HUES6 (cell line): ENCODE results near the gene KCNJ18.
"Not testable (repeated sequence)": the region's sequence is repeated elsewhere in the genome, so short reads cannot be mapped to it uniquely, and the experiment has no call there.

ENCODE experiments used
- H3K27ac ChIP-seq: 2 replicates; pipeline ENCODE4 v1.7.0; 2013; ENCODE audit warnings: low read depth, mild to moderate bottlenecking, low read length, inconsistent platforms
- H3K27me3 ChIP-seq: 2 replicates; pipeline ENCODE4 v1.6.1; 2013; ENCODE audit warnings: low read length; ENCODE audit not compliant: control insufficient read depth, insufficient read depth
- H3K36me3 ChIP-seq: 2 replicates; pipeline ENCODE4 v1.6.1; 2013; ENCODE audit warnings: low read length; ENCODE audit not compliant: control insufficient read depth, insufficient read depth
- H3K4me1 ChIP-seq: 2 replicates; pipeline ENCODE4 v1.6.1; 2013; ENCODE audit warnings: low read length; ENCODE audit not compliant: control insufficient read depth, insufficient read depth
- H3K4me3 ChIP-seq: 2 replicates; pipeline ENCODE4 v1.5.1; 2013; ENCODE audit warnings: low read depth, low read length
- H3K9ac ChIP-seq: one replicate; pipeline ENCODE4 v1.6.1; 2013; ENCODE audit warnings: mild to moderate bottlenecking, low read length
- H3K9me3 ChIP-seq: 2 replicates; pipeline ENCODE4 v1.6.1; 2013; ENCODE audit warnings: low read depth, low read length; ENCODE audit not compliant: control insufficient read depth, insufficient read depth

The KCNJ18 gene

DNA sequence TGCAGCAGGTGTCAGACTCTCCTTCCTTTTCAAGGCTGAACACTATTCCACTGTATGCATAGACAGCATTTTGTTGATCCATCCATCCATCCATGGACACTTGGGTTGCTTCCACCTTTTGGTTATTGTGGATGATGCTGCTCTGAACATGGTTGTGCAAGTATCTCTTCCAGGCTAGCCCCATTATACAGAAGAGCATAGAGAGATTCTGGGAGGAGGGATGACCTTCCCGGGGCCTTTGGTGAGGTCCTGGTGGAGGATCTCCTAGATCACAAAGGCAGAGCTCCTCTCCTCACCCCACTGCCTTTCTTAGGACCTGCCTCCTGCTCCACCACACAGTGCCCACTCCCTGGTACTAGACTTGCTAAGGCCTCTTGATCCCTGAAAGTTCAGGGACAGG, 27.2 kb upstream of the KCNJ18 start:
- H3K27me3 ChIP-seq, H3K36me3 ChIP-seq, H3K9ac ChIP-seq, H3K4me3 ChIP-seq, H3K27ac ChIP-seq: not testable (repeated sequence)
- H3K4me1 ChIP-seq = peaks cover 11% of the 10 kb centered on the region; the same call in 1 of the 2 replicates
- peaks cover 68% of the 10 kb centered on the region; the same call in 1 of the 2 replicates for H3K9me3 ChIP-seq

DNA sequence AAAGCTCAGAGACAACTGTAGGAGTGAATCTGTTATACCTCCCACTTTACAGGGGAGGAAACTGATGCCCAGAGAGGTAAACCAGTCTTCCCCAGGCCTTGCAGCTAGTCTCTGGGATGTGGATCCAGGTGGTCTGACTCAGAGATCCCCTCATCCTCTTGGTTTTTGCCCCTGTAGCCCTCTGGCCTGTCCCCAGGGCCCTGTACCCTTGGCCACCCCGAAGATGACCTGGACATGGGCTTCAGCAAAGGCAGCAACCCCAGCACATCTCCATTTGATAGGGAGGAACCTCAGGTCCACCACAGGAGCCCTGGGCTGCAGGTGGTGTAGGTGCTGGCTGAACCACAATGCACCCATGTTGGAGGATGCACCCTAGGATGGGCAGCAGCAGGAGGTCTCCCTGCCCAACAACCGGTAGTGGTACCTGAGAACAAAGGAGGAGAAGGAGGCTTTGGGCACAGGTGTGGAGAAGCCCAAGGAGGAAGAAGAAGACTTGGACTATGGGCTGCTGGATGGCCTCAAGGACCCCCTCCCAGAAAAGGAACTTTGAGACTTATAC, 26.3 kb upstream of the KCNJ18 start:
- H3K27ac ChIP-seq, H3K9ac ChIP-seq, H3K4me3 ChIP-seq, H3K36me3 ChIP-seq, H3K27me3 ChIP-seq: not testable (repeated sequence)
- H3K4me1 ChIP-seq = peaks cover 15% of the 10 kb centered on the region; the same call in 1 of the 2 replicates
- H3K9me3 ChIP-seq = peaks cover 71% of the 10 kb centered on the region; the same call in 1 of the 2 replicates

DNA sequence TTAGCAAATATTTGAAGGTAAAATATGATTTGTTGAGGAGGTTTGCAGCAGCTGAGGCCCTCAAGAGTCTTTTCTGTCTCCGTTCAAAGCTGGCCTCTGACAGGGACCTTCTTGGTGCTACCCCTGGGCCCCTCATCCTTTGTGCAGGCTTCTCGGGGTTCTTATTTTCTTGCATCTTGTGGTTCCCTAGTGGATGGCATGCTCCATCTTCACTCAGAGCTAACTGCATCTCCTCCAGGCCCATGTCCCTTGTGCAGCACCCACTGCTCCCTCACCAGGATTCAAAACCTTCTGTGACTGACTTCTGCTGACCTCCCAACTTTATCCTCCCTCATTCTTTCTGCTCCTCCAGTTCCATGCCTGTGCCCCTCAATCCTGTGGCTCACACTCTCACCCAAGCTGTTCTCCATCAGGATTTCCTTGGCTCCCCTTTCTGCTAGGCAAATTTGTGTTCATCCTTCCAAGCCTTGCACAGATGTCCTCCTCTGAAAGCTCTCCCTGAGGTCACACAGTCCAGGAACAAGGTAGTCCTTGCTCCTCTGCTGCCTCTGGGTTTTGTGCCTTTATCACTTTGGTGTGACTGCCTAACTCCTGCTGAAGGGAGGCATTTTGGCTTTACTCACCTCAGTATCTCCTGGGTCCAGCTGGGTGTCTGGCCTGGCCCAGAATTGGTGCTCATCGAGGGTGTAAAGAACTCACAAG, 25.5 kb upstream of the KCNJ18 start:
- Histone ChIP-seq H3K9me3 (peaks cover 71% of the 10 kb centered on the region; the same call in 1 of the 2 replicates), H3K4me1 (peaks cover 17% of the 10 kb centered on the region; the same call in 1 of the 2 replicates)
- not testable (repeated sequence) for H3K36me3 ChIP-seq, H3K27ac ChIP-seq, H3K27me3 ChIP-seq, H3K4me3 ChIP-seq, H3K9ac ChIP-seq

DNA sequence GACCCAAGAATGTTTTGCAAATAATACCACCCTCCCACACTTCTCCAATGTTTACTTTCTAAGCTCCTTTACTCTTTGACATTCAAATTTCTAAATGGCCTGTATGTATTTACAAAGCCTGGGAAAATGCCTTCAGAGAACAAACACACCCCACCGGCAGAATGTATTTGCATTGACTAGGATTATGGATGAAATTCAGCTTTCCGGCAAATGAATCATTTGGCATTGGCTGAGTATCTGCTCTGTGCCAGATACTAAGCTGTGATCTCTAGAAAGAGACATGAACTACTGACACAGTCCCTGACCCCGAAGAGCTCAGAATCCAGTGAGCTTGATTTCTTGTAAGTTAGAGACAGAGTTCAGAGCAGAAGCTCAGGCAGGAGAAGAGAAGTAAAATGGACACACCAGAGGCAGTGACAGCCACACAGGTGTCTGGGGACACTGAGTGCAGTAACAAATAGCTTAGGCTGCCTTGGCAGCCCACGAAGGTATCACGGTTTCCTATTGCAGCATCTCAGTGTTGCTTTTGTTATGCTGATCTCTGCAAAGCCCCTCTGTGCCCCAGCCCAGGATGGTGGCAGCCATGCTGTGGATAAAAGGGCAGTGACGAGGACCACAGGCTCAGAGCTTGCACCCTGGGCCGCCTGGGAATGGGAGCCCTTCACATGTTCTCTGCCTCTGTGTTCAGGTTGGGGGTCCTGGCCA, 24.8 kb upstream of the KCNJ18 start:
- H3K4me1 ChIP-seq = peaks cover 17% of the 10 kb centered on the region; the same call in 1 of the 2 replicates
- not testable (repeated sequence) for H3K9ac ChIP-seq, H3K27me3 ChIP-seq, H3K4me3 ChIP-seq, H3K27ac ChIP-seq, H3K36me3 ChIP-seq
- peaks cover 72% of the 10 kb centered on the region; the same call in 1 of the 2 replicates for H3K9me3 ChIP-seq

DNA sequence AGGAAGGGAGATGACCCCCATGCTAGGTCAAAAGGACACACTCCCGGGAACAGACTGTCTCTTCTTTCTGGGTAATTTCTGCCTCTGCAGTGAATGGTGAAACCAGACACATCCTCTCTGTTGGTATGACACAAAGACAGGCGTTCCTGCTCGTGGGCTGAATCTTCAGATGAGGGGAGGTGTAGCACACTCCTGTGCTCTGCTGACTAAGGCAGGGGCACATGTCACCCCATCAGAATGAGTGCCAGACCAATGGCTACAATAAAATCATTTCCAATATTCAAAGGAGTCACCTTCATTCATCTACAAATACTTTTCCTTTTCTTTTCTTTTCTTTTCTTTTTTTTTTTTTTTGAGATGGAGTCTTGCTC, 24.2 kb upstream of the KCNJ18 start:
- H3K4me3 ChIP-seq, H3K9ac ChIP-seq, H3K27ac ChIP-seq, H3K27me3 ChIP-seq, H3K36me3 ChIP-seq: not testable (repeated sequence)
- Histone ChIP-seq H3K4me1 (peaks cover 17% of the 10 kb centered on the region; the same call in 1 of the 2 replicates), H3K9me3 (peaks cover 70% of the 10 kb centered on the region; the same call in 1 of the 2 replicates)

DNA sequence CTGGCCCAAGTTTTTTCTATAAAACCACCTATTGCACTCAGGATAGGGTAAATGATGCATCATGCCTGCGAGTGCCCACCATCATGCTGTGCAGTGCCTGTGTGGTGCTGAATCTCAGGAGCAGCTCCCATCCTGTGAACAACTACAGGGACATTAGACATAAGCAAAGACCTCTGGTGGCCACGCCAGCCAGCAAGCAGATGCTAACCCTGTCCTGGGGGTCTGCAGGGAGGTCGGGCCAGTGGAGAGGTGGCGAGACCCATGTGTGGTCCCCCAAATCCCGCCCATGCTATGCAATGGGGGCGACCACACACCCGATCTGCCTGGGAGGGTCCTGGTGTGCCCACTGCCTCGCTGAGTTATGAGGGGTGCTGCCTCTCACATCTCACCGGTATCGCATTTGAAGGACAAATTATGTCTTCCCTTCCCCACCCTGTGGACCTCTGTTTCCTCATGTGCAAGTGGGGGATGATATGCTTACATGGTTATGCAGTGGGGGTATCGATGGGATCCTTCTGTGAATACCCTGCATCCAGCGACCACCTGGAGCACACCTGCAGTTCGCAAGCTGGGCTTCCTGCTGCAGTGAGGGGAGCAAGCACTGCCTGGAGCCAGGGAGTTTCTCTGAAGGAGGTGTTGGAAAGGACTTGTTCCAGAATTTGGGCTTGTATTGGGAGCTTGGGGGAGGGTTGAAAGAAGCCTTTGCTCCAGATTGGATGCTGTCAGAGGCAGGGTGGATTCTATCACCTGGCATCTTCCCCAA, 23.4 kb upstream of the KCNJ18 start:
- peaks cover 70% of the 10 kb centered on the region; the same call in 1 of the 2 replicates for H3K9me3 ChIP-seq
- H3K27ac ChIP-seq, H3K4me3 ChIP-seq, H3K36me3 ChIP-seq, H3K9ac ChIP-seq, H3K27me3 ChIP-seq: not testable (repeated sequence)
- H3K4me1 ChIP-seq = peaks cover 17% of the 10 kb centered on the region; the same call in 1 of the 2 replicates

DNA sequence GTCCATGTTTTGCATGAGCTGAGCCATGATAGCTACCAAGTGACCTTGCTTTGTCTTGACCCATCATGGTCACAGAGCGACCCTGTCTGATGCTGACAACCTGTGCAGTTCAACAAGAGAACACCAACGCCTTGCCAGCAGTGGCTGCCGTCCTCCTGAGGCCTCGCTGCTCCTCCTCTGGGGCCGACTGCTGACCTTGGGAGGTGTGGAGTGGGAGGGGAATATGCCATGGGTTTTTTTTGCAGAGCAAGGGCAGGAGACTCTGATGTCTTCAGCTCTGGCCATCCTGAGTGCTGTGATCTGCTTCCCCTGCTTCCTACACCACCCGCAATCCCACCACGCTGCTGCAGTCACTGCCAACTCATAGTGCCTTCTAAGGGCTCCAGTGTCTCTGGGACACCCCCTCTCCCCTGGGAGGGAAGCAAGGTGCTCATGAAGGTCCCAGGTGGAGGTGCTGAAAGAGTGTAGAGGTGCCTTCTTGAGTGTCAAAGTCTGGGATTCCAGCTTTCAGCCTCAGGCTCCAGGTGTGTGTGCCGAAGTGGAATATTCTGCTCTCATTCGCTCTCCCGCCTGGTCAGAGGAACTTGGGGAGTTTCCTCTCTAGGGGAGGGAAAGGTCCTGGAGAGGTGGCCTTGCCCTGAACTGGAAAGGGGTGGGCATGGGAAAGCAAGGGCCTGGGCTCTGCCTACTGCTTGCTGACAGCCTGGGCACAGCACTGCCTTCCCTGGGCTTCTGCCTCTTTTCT, 22.5 kb upstream of the KCNJ18 start:
- Histone ChIP-seq H3K9me3 (peaks cover 72% of the 10 kb centered on the region; the same call in 1 of the 2 replicates), H3K4me1 (peaks cover 17% of the 10 kb centered on the region; the same call in 1 of the 2 replicates)
- H3K27ac ChIP-seq, H3K4me3 ChIP-seq, H3K36me3 ChIP-seq, H3K9ac ChIP-seq, H3K27me3 ChIP-seq: not testable (repeated sequence)

DNA sequence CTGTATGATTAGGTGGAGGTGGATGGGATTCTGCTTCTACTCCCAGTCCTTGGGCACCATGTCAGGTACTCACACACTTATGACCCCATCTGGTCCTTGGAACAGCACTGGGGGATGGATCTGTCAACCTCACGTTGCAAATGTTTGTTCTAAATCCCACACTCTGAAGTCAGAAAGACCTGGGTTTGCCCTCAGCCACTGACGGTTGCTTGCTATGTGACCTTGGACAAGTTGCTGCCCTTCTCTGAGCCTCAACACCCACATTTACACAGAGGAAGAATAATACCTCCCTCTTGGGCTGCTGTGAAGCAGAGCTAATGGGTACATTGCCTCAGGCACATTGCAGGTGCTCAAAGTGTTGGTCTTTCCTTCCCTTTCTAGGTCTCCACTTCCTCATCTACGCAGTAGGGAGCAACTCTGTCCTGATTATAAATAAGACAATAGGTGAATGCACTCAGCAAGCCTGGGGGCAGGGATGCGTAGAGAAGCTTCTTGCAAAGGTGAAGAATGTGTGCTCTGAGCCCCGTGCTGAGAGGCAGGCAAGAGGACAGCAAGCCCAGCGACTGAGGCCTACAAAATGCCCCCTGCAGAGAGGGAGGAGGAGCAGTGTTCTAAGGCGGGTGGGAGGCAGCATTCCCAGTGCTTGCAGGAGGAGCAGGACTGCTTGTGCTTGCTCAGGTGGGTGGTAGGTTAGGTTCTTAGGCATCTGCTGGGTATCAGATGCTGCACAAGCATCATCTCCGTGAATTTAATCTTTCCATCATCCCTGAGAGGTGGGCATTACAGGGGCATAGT, 21.8 kb upstream of the KCNJ18 start:
- Histone ChIP-seq H3K4me1 (peaks cover 17% of the 10 kb centered on the region; the same call in 1 of the 2 replicates), H3K9me3 (peaks cover 73% of the 10 kb centered on the region)
- H3K27me3 ChIP-seq, H3K9ac ChIP-seq, H3K36me3 ChIP-seq, H3K4me3 ChIP-seq, H3K27ac ChIP-seq: not testable (repeated sequence)

DNA sequence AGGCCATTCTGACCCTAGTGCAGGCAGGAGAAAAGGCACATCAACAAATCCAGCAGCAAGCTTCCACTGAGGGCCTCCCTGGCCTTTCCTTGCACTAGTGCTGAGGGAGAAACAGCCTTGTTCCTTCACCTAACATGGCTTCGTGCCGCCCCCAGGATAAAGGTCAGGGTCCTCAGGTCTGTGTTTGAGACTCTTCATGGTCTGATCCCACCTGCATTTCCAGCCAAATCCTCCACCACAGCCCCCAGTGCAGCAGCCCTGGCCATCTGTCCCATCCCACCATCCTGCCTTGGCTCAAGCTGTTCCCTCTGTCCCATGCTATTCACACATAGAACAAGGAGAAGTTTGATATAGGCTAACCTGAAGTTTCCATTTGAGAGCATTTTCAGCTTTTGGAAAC, 20.9 kb upstream of the KCNJ18 start:
- not testable (repeated sequence) for H3K27ac ChIP-seq, H3K36me3 ChIP-seq, H3K4me3 ChIP-seq, H3K27me3 ChIP-seq, H3K9ac ChIP-seq
- Histone ChIP-seq H3K4me1 (peaks cover 17% of the 10 kb centered on the region; the same call in 1 of the 2 replicates), H3K9me3 (peaks cover 74% of the 10 kb centered on the region)

DNA sequence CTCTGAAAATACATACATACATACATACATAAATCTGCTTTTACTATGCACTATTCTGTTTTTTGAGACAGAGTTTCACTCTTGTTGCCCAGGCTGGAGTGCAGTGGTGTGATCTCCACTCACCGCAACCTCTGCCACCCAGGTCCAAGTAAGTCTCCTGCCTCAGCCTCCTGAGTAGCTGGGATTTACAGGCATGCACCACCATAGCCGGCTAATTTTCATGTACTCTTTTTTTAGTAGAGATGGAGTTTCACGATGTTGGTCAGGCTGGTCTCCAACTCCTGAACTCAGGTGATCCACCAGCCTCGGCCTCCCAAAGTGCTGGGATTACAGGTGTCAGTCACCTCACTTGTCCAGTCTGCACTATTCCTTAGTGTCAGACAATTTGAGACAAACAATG, 20.5 kb upstream of the KCNJ18 start:
- H3K27ac ChIP-seq, H3K36me3 ChIP-seq, H3K27me3 ChIP-seq, H3K9ac ChIP-seq, H3K4me3 ChIP-seq: not testable (repeated sequence)
- H3K4me1 ChIP-seq = peaks cover 17% of the 10 kb centered on the region; the same call in 1 of the 2 replicates
- H3K9me3 ChIP-seq = peaks cover 76% of the 10 kb centered on the region
